Jurkat, Clone E6-1 (cell line): ENCODE data around the gene C11orf91.
"Not testable (repeated sequence)": the region's sequence is repeated elsewhere in the genome, so short reads cannot be mapped to it uniquely, and the experiment has no call there.

Experiments used
- DNase-seq: peaks from one replicate; pipeline ENCODE4 v3.0.0-alpha.2; 2011; ENCODE audit warnings: low read depth, low spot score
- H3K4me3 ChIP-seq: 2 replicates; pipeline ENCODE4 v1.5.1; 2011; ENCODE audit warnings: mild to moderate bottlenecking, low read length, control low read depth, moderate library complexity

The C11orf91 gene

DNA sequence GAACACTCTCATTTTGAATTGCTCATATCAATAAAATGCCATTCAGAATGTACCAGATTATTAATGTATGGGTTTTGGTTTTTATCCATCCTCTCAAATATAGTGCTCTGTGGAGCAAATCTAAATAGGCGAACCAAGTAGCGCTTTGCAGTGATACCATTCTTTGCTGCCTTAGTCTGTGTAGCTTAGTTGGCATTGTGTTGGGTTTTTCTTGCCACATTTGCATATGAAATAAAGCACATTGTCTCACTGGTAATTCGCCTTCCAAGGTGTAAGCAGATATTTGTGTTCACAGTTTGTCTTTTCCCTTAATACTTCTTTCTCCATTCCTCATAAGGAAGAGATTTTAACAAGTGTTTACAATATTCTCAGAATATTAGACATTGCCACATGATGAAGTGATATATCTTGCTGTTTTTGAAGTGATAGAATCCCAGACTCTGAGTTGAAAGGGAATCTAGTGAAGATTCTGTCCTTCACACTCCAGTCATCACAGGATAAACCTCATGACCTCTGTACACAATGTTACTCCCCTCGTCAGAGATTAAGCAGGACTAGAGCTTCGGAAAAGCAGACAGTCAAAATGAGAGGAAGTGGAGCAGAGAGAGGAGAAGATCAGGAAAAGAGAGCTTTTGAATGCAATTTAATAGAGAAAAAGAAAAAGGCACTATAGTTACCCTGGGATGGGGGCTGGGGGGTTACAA, 16.5 kb downstream of the C11orf91 start:
- no peak for DNase-seq

GRCh38 chr11:33682446-33682845, 18.2 kb downstream of the C11orf91 start:
- H3K4me3 ChIP-seq: no peak overlapping the region
- no peak for DNase-seq

More for the DNA sequence above, 16.5 kb downstream of the C11orf91 start:
- H3K4me3 ChIP-seq: no peak overlapping the region

DNA sequence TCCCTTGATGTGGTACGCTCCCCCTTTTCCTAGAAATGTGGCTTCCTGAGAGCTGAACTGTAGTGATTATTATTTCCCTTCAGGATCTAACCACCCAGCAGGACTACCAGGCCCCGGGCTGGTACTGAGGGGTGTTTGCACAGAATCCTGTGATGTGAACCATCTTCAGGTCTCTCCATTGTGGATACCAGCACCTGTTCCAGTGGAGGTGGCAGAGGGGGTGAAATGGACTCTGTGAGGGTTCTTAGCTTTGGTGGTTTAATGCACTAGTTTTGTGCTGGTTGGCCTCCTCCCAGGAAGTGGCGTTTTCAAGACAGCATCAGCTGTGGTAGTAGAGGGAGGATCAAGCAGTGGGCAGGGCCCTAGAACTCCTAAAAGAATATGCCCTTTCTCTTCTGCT, 18.6 kb downstream of the C11orf91 start:
- DNase-seq: no peak
- H3K4me3 ChIP-seq: no peak overlapping the region

DNA sequence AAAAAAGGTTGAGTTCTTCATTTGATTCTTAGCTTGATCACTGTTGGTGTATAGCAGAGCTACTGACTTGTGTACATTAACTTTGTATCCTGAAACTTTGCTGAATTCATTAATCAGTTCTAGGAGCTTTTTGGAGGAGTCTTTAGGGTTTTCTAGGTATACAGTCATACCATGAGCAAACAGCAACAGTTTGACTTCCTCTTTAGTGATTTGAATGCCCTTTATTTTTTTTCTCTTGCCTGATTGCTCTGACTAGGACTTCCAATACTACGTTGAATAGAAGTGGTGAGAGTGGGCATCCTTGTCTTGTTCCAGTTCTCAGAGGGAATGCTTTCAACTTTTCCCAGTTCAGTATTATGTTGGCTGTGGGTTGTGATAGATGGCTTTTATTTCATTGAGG, 22.0 kb downstream of the C11orf91 start:
- DNase-seq, H3K4me3 ChIP-seq: not testable (repeated sequence)

GRCh38 chr11:33674035-33674814, 26.4 kb downstream of the C11orf91 start:
- no peak overlapping the region for H3K4me3 ChIP-seq
- no peak for DNase-seq

DNA sequence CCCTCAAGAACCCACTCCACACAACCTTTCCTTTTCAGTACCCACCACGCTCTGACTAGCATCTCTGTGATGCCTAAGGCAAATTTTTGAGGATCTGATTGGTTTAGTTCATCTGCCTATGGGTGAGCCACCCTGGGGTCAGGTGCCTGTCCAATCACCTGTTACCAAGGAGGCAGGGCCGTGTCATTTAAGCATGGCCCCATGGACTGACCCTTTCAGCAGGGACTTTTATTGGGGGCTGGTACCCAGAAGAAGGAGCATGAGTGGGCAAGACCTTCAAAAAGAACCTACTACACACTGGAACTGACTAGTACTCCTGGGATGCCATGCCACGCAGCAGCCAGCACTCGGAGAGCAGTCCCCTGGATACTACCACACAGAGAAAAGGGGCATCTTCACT, 28.4 kb downstream of the C11orf91 start:
- H3K4me3 ChIP-seq: no peak overlapping the region
- no peak for DNase-seq

DNA sequence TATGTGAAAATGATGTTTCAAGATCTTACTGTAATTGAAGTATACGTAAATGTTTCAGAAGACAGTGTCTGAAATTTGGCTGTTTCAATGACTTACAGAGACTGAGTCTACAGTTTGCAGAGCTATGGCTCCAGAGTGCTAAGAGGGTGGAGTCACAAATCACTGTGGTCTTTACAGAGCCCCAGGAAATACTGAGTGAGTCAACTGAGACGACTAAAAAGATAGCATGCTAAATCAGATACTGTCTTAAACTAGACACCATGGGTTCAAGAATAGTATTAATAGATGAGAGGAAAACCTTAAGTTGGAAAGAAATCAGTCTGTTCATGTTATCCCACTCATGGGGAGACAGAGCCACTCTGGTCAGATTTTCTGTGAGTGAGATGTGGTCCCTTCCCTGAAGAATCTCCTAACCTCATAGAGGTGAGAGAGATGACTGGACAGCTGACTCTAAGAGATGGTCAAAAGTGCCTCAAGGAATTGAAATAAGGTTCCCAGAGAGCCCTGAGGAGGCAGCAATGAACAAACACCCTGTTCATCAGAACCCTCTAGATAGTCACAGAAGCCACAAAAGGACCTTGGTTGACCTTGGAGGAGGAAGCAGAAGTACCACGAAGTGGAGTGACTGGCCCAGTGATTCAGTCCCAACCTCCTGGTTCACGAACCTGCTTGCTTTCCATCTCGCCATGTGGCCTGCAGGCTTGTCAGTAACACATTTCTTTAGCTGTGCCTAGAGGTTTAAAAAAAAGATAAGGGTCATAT, 30.2 kb downstream of the C11orf91 start:
- DNase-seq: no peak
- H3K4me3 ChIP-seq: no peak overlapping the region

GRCh38 chr11:33669598-33670249, 30.9 kb downstream of the C11orf91 start:
- DNase-seq: no peak
- no peak overlapping the region for H3K4me3 ChIP-seq

GRCh38 chr11:33668951-33669596, 31.6 kb downstream of the C11orf91 start:
- H3K4me3 ChIP-seq: no peak overlapping the region
- DNase-seq: no peak

- no peak overlapping the region for H3K4me3 ChIP-seq
- DNase-seq: no peak
These were observed 32.2 kb downstream of the C11orf91 start for GRCh38 chr11:33668468-33668825.

- no peak for DNase-seq
- no peak overlapping the region for H3K4me3 ChIP-seq
These were observed 32.7 kb downstream of the C11orf91 start for GRCh38 chr11:33667819-33668467.

DNA sequence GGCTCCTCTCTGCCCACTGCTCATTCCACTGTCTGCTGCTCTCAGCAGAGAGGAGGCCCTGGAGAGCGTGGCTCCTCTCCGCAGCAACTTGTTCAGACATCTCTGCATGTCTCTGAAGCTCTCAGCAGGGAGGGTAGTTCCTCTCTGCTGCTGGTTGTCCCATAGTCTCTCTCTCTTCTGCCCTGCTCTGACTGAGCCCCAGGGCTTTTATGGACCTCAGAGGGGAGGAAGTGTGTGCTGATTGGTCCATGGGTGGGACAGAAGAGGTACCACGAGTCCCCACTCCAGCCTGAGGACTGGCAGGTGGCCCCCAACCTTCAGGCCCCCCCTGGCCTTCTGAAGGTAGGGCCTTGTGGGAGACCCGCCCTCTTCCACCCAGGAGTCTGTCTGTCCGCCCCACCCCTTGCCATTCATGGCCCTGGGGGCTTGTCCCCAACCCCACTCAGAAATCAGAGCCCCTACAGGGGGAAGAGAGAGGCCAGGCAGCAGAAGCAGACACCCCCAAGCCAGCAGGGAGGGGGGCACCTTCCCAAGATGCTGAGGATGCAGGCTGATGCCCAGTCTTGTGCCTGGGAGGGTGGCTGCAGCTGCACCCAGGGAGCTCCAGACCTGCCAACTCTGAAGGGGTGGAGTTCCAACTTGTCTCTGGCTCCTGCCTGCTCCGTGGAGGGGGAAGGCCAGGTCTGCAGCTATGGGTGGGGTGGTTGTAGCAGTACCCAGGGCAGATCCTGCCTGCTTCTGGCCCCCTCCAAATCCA, 35.1 kb downstream of the C11orf91 start:
- H3K4me3 ChIP-seq: no peak overlapping the region
- no peak for DNase-seq

DNA sequence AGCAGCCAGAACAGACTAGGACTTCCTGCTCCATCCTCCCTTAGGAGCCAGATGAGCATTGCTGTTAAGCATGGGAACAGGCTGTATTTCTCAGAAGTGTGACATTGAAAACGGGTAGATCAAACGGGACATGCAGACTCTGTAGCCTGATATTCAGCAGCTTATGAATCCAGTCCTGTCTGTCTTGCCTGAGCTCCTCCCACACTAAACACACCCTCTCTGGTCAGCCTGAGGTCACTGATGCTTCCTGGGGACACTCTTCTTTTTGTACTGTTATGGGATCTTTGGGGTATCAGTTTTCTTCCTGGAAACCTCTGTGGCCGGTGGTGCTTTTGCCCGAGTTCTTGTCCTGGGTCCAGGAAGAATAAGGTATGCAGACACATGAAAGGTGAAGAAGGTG, 35.8 kb downstream of the C11orf91 start:
- DNase-seq: no peak
- no peak overlapping the region for H3K4me3 ChIP-seq

- DNase-seq: no peak
- no peak overlapping the region for H3K4me3 ChIP-seq
These were observed 36.5 kb downstream of the C11orf91 start for GRCh38 chr11:33664166-33664565.

- no peak overlapping the region for H3K4me3 ChIP-seq
- DNase-seq: no peak
These were observed 37.5 kb downstream of the C11orf91 start for GRCh38 chr11:33663121-33663520.

DNA sequence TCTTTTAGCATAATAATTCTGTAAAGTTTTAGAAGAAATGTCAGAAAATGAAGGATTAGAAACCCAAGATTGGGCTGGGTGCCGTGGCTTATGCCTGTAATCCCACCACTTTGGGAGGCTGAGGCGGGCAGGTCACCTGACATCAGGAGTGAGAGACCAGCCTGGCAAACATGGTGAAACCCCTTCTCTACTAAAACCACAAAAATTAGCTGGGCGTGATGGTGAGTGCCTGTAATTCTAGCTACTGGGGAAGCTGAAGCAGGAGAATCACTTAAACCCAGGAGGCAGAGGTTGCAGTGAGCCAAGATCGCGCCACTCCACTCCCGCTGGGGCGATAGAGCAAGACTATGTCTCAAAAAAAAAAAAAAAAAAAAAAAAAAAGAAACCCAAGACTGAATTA, 39.1 kb downstream of the C11orf91 start:
- DNase-seq, H3K4me3 ChIP-seq: not testable (repeated sequence)

DNA sequence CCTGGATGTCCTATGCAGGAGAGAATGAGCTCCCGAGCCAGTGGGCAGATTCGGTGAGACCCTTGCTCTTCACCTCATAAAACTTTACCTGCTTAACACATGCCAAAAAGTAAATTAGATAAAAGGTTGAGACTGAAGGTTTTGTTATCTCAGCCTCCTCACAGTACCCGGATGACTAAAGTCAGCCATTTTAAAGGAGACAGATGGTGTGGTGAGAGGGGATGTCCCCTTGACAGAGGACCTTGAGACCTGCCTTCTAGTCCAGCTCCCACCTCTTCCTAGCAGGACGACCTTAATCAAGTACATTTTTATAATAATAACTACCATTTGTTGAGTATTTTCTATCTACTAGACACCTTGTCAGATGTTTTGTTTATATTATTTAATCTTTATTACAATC, 39.7 kb downstream of the C11orf91 start:
- DNase-seq: no peak
- no peak overlapping the region for H3K4me3 ChIP-seq
